HepG2 (cell line): ENCODE results near the gene MYO15A. TPM values are rescaled to one million over a fixed set of nuclear protein-coding genes. Genes with fewer than 3 reads are reported as not detected.

Source experiments
- BHLHE40 ChIP-seq: IDR thresholded peaks from 2 replicates; pipeline ENCODE4 v1.6.1; 2011; ENCODE audit warnings: low read length, improper control_type of control experiment
- FOSL2 ChIP-seq: sonication (generic); formaldehyde crosslinking; IDR thresholded peaks from 2 replicates; pipeline ENCODE4 v1.4.0; 2020; ENCODE audit warnings: missing genetic modification reagents
- GATAD2A ChIP-seq: IDR thresholded peaks from 2 replicates; pipeline ENCODE4 v1.6.1; 2016
- HMGXB4 ChIP-seq, 2 experiments: sonication (generic) in 1 of 2; formaldehyde crosslinking in 1 of 2; IDR thresholded peaks; 2 replicates each; pipeline versions ENCODE4 v1.4.0 to v1.6.1; 2018 to 2020; ENCODE audit warnings: missing genetic modification reagents in 2 of 2, borderline replicate concordance in 1 of 2, low read depth in 1 of 2, mild to moderate bottlenecking in 1 of 2, missing biosample characterization in 1 of 2
- ZBTB33 ChIP-seq: sonication (generic); formaldehyde crosslinking; IDR thresholded peaks from 2 replicates; pipeline ENCODE4 v1.4.0; 2020; ENCODE audit warnings: missing genetic modification reagents
- ZNF354B ChIP-seq: sonication (generic); formaldehyde crosslinking; IDR thresholded peaks from 2 replicates; pipeline ENCODE4 v1.8.0; 2022; ENCODE audit warnings: mild to moderate bottlenecking, missing genetic modification reagents
- ZNF788 ChIP-seq: sonication (generic); formaldehyde crosslinking; IDR thresholded peaks from 2 replicates; pipeline ENCODE4 v1.5.0; 2020; ENCODE audit warnings: mild to moderate bottlenecking, missing genetic modification reagents, borderline replicate concordance
- polyA plus RNA-seq, 8 experiments: library from polyadenylated mRNA; depleted of rRNA in 3 of 8; stranded (reverse) in 7 of 8; unstranded in 1 of 8; fragments of >200 nt; fragmentation: Illumina TruSeq in 4 of 8; extraction: Trizol in 4 of 8; gene quantifications; 2 replicates each; pipeline versions ENCODE4 v1.2.1 to v1.2.3, GENCODE V29; 2011 to 2016; ENCODE audit warnings: low read depth in 4 of 8, missing spikeins in 1 of 8, mixed read lengths in 1 of 8; ENCODE audit not compliant: insufficient read depth in 1 of 8
- total RNA-seq, 5 experiments: library from RNA; depleted of rRNA; stranded (reverse); fragments of >200 nt; fragmentation: Illumina TruSeq; extraction: Trizol; gene quantifications; 2 replicates each; pipeline ENCODE4 v1.2.3, GENCODE V29; 2016; ENCODE audit warnings: low read depth in 1 of 5
- TF ChIP-seq, protein P1 (sequence below): sonication (generic); formaldehyde crosslinking; IDR thresholded peaks from 2 replicates; pipeline ENCODE4 v1.5.0; 2020; ENCODE audit warnings: mild to moderate bottlenecking, missing genetic modification reagents, moderate library complexity

Gene MYO15A
- total and polyA plus RNA-seq, 2 of the 13 experiments (the other 11 are each of a cell fraction or from before 2014, with no cell fraction given): 0.07 to 0.20 TPM

- 0 out of 2 replicates have a peak, but pooled peaks have one; percentile 17 for TF ChIP-seq FOSL2 (CRISPR knock-in tag)
- peak; percentile 21; the same call in 1 of the 2 replicates for TF ChIP-seq BHLHE40
- peak; percentile 91 for TF ChIP-seq ZBTB33 (CRISPR knock-in tag)
- TF ChIP-seq, protein P1, sequence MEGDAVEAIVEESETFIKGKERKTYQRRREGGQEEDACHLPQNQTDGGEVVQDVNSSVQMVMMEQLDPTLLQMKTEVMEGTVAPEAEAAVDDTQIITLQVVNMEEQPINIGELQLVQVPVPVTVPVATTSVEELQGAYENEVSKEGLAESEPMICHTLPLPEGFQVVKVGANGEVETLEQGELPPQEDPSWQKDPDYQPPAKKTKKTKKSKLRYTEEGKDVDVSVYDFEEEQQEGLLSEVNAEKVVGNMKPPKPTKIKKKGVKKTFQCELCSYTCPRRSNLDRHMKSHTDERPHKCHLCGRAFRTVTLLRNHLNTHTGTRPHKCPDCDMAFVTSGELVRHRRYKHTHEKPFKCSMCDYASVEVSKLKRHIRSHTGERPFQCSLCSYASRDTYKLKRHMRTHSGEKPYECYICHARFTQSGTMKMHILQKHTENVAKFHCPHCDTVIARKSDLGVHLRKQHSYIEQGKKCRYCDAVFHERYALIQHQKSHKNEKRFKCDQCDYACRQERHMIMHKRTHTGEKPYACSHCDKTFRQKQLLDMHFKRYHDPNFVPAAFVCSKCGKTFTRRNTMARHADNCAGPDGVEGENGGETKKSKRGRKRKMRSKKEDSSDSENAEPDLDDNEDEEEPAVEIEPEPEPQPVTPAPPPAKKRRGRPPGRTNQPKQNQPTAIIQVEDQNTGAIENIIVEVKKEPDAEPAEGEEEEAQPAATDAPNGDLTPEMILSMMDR (CRISPR knock-in tag): peak; percentile 70
- no peak for TF ChIP-seq ZNF354B (CRISPR knock-in tag)
- peak in 1 of 2 experiments; percentile 44; a peak in 1 of 4 replicates for TF ChIP-seq HMGXB4 (CRISPR knock-in tag; IDR thresholded peaks at IDR 0.05; ENCODE audit: borderline replicate concordance in 1 of 2, low read depth in 1 of 2)
- 0 out of 2 replicates have a peak, but pooled peaks have one; percentile 17 for TF ChIP-seq GATAD2A (CRISPR knock-in tag)
- 0 out of 2 replicates have a peak, but pooled peaks have one; percentile 24 for TF ChIP-seq ZNF788
- TF ChIP-seq, all 625 proteins: peak for 16
These were observed 14.7 kb upstream of the MYO15A start (continued) for GRCh38 chr17:18093616-18094408.
